ENCODE data around the gene NEURL1. TPM values are rescaled to one million over a fixed set of nuclear protein-coding genes. Genes with fewer than 3 reads are reported as not detected.

Gene NEURL1
- total RNA-seq, 4 donors from 2014 or later = 0.39 to 0.63 (median 0.46) TPM

DNA sequence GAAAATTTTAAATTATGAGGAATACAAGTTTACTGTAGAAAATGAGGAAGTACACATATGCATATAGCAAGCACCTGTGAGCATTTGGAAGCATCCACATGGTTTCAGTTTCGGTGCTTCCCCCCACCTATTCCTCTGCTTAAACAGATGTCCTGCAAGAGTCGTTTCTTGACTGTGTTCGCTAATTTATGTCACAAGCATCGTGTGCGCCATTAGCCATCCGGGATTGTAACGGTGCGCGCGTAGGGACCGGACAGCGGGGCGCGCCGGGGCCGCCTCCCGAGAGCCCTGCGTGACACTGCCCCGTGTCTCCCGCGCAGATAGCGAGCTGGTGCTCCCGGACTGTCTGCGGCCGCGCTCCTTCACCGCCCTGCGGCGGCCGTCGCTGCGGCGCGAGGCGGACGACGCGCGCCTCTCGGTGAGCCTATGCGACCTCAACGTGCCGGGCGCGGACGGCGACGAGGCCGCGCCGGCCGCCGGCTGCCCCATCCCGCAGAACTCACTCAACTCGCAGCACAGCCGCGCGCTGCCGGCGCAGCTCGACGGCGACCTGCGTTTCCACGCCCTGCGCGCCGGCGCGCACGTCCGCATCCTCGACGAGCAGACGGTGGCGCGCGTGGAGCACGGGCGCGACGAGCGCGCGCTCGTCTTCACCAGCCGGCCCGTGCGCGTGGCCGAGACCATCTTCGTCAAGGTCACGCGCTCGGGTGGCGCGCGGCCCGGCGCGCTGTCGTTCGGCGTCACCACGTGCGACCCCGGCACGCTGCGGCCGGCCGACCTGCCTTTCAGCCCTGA is 90.9 kb downstream of the NEURL1 start:
- Histone ChIP-seq H3K4me3 (peak overlapping the region; percentile 43 to 59 (median 46)), H3K9me3 (peaks cover 0 to 8% (median 2%) of the 10 kb centered on the region in 4 donors), H3K36me3 (peaks cover 0 to 24% (median 4%) of the 10 kb centered on the region in 4 donors), H3K27ac (replicated peaks in 1 of 4) (no peak overlapping the region), H3K4me1 (peaks cover 0 to 12% (median 9%) of the 10 kb centered on the region in 4 donors), H3K27me3 (peaks cover 0 to 30% (median 0%) of the 10 kb centered on the region in 4 donors)
- TF ChIP-seq, protein P1, sequence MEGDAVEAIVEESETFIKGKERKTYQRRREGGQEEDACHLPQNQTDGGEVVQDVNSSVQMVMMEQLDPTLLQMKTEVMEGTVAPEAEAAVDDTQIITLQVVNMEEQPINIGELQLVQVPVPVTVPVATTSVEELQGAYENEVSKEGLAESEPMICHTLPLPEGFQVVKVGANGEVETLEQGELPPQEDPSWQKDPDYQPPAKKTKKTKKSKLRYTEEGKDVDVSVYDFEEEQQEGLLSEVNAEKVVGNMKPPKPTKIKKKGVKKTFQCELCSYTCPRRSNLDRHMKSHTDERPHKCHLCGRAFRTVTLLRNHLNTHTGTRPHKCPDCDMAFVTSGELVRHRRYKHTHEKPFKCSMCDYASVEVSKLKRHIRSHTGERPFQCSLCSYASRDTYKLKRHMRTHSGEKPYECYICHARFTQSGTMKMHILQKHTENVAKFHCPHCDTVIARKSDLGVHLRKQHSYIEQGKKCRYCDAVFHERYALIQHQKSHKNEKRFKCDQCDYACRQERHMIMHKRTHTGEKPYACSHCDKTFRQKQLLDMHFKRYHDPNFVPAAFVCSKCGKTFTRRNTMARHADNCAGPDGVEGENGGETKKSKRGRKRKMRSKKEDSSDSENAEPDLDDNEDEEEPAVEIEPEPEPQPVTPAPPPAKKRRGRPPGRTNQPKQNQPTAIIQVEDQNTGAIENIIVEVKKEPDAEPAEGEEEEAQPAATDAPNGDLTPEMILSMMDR (IDR thresholded peaks at IDR 0.05) = no peak
- TF ChIP-seq EP300 (IDR thresholded peaks at IDR 0.05) = no peak
- no peak for TF ChIP-seq POLR2AphosphoS5 (IDR thresholded peaks at IDR 0.05)
- no peak for TF ChIP-seq POLR2A (IDR thresholded peaks at IDR 0.05; ENCODE audit: low read depth)
- 25% methylated on average over 11 of the region's 111 CpGs for WGBS
- intact Hi-C loops (cut with DNase I) = no loop called here
- DNase-seq (ENCODE audit: extremely low spot score) = no peak

DNA sequence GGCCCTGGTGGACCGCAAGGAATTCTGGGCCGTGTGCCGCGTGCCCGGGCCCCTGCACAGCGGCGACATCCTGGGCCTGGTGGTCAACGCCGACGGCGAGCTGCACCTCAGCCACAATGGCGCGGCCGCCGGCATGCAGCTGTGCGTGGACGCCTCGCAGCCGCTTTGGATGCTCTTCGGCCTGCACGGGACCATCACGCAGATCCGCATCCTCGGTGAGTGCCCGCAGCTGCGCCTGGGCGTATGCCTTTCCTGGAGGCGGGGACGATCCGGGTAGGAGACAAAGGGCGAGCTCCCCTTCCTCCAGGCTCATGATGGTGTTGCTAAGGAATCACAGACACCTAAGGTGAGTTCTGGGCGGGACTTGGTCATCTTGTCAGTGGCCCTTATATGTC is 91.5 kb downstream of the NEURL1 start:
- peaks cover 0 to 24% (median 4%) of the 10 kb centered on the region in 4 donors for H3K36me3 ChIP-seq
- peak overlapping the region; percentile 43 to 59 (median 46) for H3K4me3 ChIP-seq
- peaks cover 0 to 8% (median 2%) of the 10 kb centered on the region in 4 donors for H3K9me3 ChIP-seq
- 100% methylated on average over 4 of the region's 32 CpGs for WGBS
- no peak for TF ChIP-seq POLR2AphosphoS5 (IDR thresholded peaks at IDR 0.05)
- no peak for TF ChIP-seq EP300 (IDR thresholded peaks at IDR 0.05)
- TF ChIP-seq POLR2A (IDR thresholded peaks at IDR 0.05; ENCODE audit: low read depth) = no peak
- TF ChIP-seq, protein P1 (IDR thresholded peaks at IDR 0.05) = no peak
- peaks cover 0 to 30% (median 0%) of the 10 kb centered on the region in 4 donors for H3K27me3 ChIP-seq
- intact Hi-C loops (cut with DNase I) = no loop called here
- no peak for DNase-seq (ENCODE audit: extremely low spot score)
- H3K27ac ChIP-seq (replicated peaks in 1 of 4) = no peak overlapping the region
- H3K4me1 ChIP-seq = peaks cover 0 to 12% (median 9%) of the 10 kb centered on the region in 4 donors

- TF ChIP-seq POLR2A (IDR thresholded peaks at IDR 0.05; ENCODE audit: low read depth) = no peak
- Histone ChIP-seq H3K27ac (replicated peaks in 1 of 4) (no peak overlapping the region), H3K36me3 (peaks cover 0 to 24% (median 4%) of the 10 kb centered on the region in 4 donors), H3K4me3 (no peak overlapping the region), H3K9me3 (peaks cover 0 to 8% (median 2%) of the 10 kb centered on the region in 4 donors), H3K27me3 (peaks cover 0 to 21% (median 0%) of the 10 kb centered on the region in 4 donors), H3K4me1 (peaks cover 0 to 12% (median 9%) of the 10 kb centered on the region in 4 donors)
- no peak for DNase-seq (ENCODE audit: extremely low spot score)
- intact Hi-C loops (cut with DNase I) = no loop called here
Observed at GRCh38 chr10:103587073-103587472, 93.6 kb downstream of the NEURL1 start.

DNA sequence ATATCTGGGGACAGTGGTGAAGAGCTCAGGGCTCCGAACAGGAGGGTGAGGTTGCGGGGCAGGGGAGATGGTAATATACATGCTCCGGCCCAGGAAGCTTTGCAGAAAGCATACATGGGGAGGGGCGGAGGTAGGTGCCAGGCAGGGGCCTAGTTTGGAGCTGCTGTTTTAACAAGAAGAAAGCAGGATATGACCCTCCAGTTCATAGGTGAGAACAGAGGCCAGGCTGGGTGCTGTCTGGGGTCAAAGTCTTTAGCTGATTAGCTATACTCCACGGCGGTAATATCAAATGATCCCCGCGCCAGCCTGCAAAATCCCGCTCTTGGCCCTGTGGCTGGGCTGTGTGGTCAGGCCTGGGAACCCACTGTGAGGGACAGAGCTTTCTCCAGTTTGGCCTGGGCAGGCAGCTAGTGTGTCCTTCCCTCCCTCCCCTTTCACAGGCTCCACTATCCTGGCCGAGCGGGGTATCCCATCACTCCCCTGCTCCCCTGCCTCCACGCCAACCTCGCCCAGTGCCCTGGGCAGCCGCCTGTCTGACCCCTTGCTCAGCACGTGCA is 95.6 kb downstream of the NEURL1 start:
- H3K36me3 ChIP-seq = peaks cover 0 to 24% (median 4%) of the 10 kb centered on the region in 4 donors
- no peak for TF ChIP-seq EP300 (IDR thresholded peaks at IDR 0.05)
- TF ChIP-seq, protein P1 (IDR thresholded peaks at IDR 0.05) = no peak
- TF ChIP-seq POLR2A (IDR thresholded peaks at IDR 0.05; ENCODE audit: low read depth) = no peak
- TF ChIP-seq POLR2AphosphoS5 (IDR thresholded peaks at IDR 0.05) = no peak
- H3K4me1 ChIP-seq = peaks cover 0 to 9% (median 7%) of the 10 kb centered on the region in 4 donors
- H3K27ac ChIP-seq (replicated peaks in 1 of 4) = no peak overlapping the region
- H3K9me3 ChIP-seq = peaks cover 0 to 8% (median 2%) of the 10 kb centered on the region in 4 donors
- intact Hi-C loops (cut with DNase I) = no loop called here
- DNase-seq (ENCODE audit: extremely low spot score) = no peak
- H3K4me3 ChIP-seq = no peak overlapping the region
- 86% methylated on average over 10 of the region's 15 CpGs for WGBS
- H3K27me3 ChIP-seq = peaks cover 0 to 13% (median 0%) of the 10 kb centered on the region in 4 donors

DNA sequence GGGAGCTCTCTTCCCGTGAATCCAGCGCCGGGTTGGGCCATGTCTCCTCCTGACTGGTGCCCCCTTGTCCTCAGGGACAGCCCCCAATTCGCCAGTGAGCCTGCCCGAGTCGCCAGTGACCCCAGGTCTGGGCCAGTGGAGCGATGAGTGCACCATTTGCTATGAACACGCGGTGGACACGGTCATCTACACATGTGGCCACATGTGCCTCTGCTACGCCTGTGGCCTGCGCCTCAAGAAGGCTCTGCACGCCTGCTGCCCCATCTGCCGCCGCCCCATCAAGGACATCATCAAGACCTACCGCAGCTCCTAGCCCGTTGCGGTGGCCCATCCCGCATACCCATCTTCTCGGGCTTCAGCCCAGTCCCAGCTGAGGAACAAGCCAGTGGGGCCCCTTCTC is 96.6 kb downstream of the NEURL1 start:
- 95% methylated on average over 20 of the region's 20 CpGs for WGBS
- TF ChIP-seq POLR2A (IDR thresholded peaks at IDR 0.05; ENCODE audit: low read depth) = no peak
- TF ChIP-seq EP300 (IDR thresholded peaks at IDR 0.05) = no peak
- TF ChIP-seq POLR2AphosphoS5 (IDR thresholded peaks at IDR 0.05) = no peak
- TF ChIP-seq, protein P1 (IDR thresholded peaks at IDR 0.05) = no peak
- Histone ChIP-seq H3K36me3 (peaks cover 0 to 24% (median 4%) of the 10 kb centered on the region in 4 donors), H3K4me3 (no peak overlapping the region), H3K27me3 (peaks cover 0 to 4% (median 0%) of the 10 kb centered on the region in 4 donors), H3K9me3 (peaks cover 0 to 8% (median 2%) of the 10 kb centered on the region in 4 donors), H3K4me1 (no peaks in the 10 kb centered on the region), H3K27ac (replicated peaks in 1 of 4) (no peak overlapping the region)
- no peak for DNase-seq (ENCODE audit: extremely low spot score)
- intact Hi-C loops (cut with DNase I) = no loop called here

All from esophagus muscularis mucosa (tissue), 4 donors.